ENCODE measurements around the gene FZD10.

FZD10 gene

GRCh38 chr12:130131801-130132200 lies 30.5 kb upstream of the FZD10 start:
- no peak for TF ChIP-seq CTCF (IDR thresholded peaks at IDR 0.05; ENCODE audit: borderline replicate concordance, control extremely low read depth, extremely low read depth, insufficient read depth, missing control alignments)
- in situ Hi-C loops (cut with MboI; ENCODE audit: low sequenced_read_pairs, unreplicated experiment): no loop called here
- no peak for DNase-seq (ENCODE audit: low spot score)

GRCh38 chr12:130132831-130133511 lies 29.3 kb upstream of the FZD10 start:
- in situ Hi-C loops (cut with MboI; ENCODE audit: low sequenced_read_pairs, unreplicated experiment): no loop called here
- DNase-seq (ENCODE audit: low spot score): no peak
- no peak for TF ChIP-seq CTCF (IDR thresholded peaks at IDR 0.05; ENCODE audit: borderline replicate concordance, control extremely low read depth, extremely low read depth, insufficient read depth, missing control alignments)

- in situ Hi-C loops (cut with MboI; ENCODE audit: low sequenced_read_pairs, unreplicated experiment): no loop called here
Measured at GRCh38 chr12:130133851-130134562, 28.3 kb upstream of the FZD10 start.

GRCh38 chr12:130134563-130134915 lies 27.7 kb upstream of the FZD10 start:
- in situ Hi-C loops (cut with MboI; ENCODE audit: low sequenced_read_pairs, unreplicated experiment): no loop called here
- no peak for TF ChIP-seq CTCF (IDR thresholded peaks at IDR 0.05; ENCODE audit: borderline replicate concordance, control extremely low read depth, extremely low read depth, insufficient read depth, missing control alignments)
- DNase-seq (ENCODE audit: low spot score): no peak

More at GRCh38 chr12:130133851-130134562, 28.3 kb upstream of the FZD10 start:
- TF ChIP-seq CTCF (IDR thresholded peaks at IDR 0.05; ENCODE audit: borderline replicate concordance, control extremely low read depth, extremely low read depth, insufficient read depth, missing control alignments): no peak
- no peak for DNase-seq (ENCODE audit: low spot score)

GRCh38 chr12:130136509-130137039 lies 25.7 kb upstream of the FZD10 start:
- in situ Hi-C loops (cut with MboI; ENCODE audit: low sequenced_read_pairs, unreplicated experiment): no loop called here
- DNase-seq (ENCODE audit: low spot score): no peak
- TF ChIP-seq CTCF (IDR thresholded peaks at IDR 0.05; ENCODE audit: borderline replicate concordance, control extremely low read depth, extremely low read depth, insufficient read depth, missing control alignments): no peak

GRCh38 chr12:130137040-130138018 lies 24.9 kb upstream of the FZD10 start:
- no peak for DNase-seq (ENCODE audit: low spot score)
- in situ Hi-C loops (cut with MboI; ENCODE audit: low sequenced_read_pairs, unreplicated experiment): no loop called here

More at GRCh38 chr12:130137040-130138018, 24.9 kb upstream of the FZD10 start:
- TF ChIP-seq CTCF (IDR thresholded peaks at IDR 0.05; ENCODE audit: borderline replicate concordance, control extremely low read depth, extremely low read depth, insufficient read depth, missing control alignments): no peak

Data from GM13976 (cell line).